K562 (cell line): ENCODE measurements around the gene LHX3. TPM values are rescaled to one million over a fixed set of nuclear protein-coding genes. Genes with fewer than 3 reads are reported as not detected.

Experiments used
- CCAR2 ChIP-seq: fragments of 200-400 bp; formaldehyde crosslinking; IDR thresholded peaks from 2 replicates; pipeline ENCODE4 v1.6.1; 2017; ENCODE audit warnings: mild to moderate bottlenecking, low read depth, low read length
- CEBPB ChIP-seq: fragments of 450-650 bp; IDR thresholded peaks from 2 replicates; pipeline ENCODE4 v1.6.1; 2016; ENCODE audit warnings: missing genetic modification characterization, missing compliant biosample characterization
- CTBP1 ChIP-seq: fragments of 450-650 bp; IDR thresholded peaks from 2 replicates; pipeline ENCODE4 v1.6.1; 2016; ENCODE audit warnings: borderline replicate concordance
- CXXC5 ChIP-seq: fragments of 250-450 bp; sonication (Bioruptor Pico); IDR thresholded peaks from 2 replicates; pipeline ENCODE4 v1.8.0; 2022; ENCODE audit warnings: inconsistent platforms, mild to moderate bottlenecking, moderate library complexity
- FIP1L1 ChIP-seq: fragments of 200-400 bp; formaldehyde crosslinking; IDR thresholded peaks from 2 replicates; pipeline ENCODE4 v1.6.1; 2018; ENCODE audit warnings: mild to moderate bottlenecking, low read depth, low read length; ENCODE audit not compliant: poor library complexity, severe bottlenecking
- MEIS2 ChIP-seq: fragments of 450-650 bp; IDR thresholded peaks from 2 replicates; pipeline ENCODE4 v1.6.1; 2014; ENCODE audit warnings: mild to moderate bottlenecking; ENCODE audit not compliant: partially characterized antibody
- OTX1 ChIP-seq: fragments of 450-650 bp; formaldehyde crosslinking; IDR thresholded peaks from 2 replicates; pipeline ENCODE4 v1.4.0; 2022; ENCODE audit warnings: mild to moderate bottlenecking
- PTRF ChIP-seq: fragments of 450-650 bp; IDR thresholded peaks from 2 replicates; pipeline ENCODE4 v1.6.1; 2016; ENCODE audit warnings: mild to moderate bottlenecking, missing genetic modification characterization, missing compliant biosample characterization
- THRA ChIP-seq: fragments of 450-650 bp; IDR thresholded peaks from 2 replicates; pipeline ENCODE4 v1.6.1; 2017; ENCODE audit warnings: mild to moderate bottlenecking, moderate library complexity
- TSHZ1 ChIP-seq: fragments of 250-450 bp; sonication (Bioruptor Pico); IDR thresholded peaks from 2 replicates; pipeline ENCODE4 v1.4.0; 2020; ENCODE audit warnings: mild to moderate bottlenecking, moderate library complexity
- ZNF224 ChIP-seq: sonication (generic); formaldehyde crosslinking; IDR thresholded peaks from 2 replicates; pipeline ENCODE4 v1.8.0; 2022; ENCODE audit warnings: mild to moderate bottlenecking, missing genetic modification reagents
- ZNF444 ChIP-seq: fragments of 250-450 bp; sonication (Bioruptor Pico); IDR thresholded peaks from 2 replicates; pipeline ENCODE4 v1.4.0; 2020; ENCODE audit warnings: mild to moderate bottlenecking, moderate library complexity
- ZNF507 ChIP-seq: conservative IDR thresholded peaks from 2 replicates; pipeline ENCODE4 v1.6.1; 2017; ENCODE audit warnings: missing genetic modification characterization, missing compliant biosample characterization
- ZNF780A ChIP-seq: fragments of 250-450 bp; sonication (Bioruptor Pico); IDR thresholded peaks from 2 replicates; pipeline ENCODE4 v1.5.0; 2021; ENCODE audit warnings: mild to moderate bottlenecking
- polyA plus RNA-seq, 8 experiments: library from polyadenylated mRNA; depleted of rRNA in 4 of 8; stranded (reverse) in 5 of 8; unstranded in 3 of 8; fragments of >200 nt; fragmentation: Nextera tagmentation in 2 of 8; fragmentation: Illumina TruSeq in 1 of 8; extraction: Ambion mirVana in 2 of 8; extraction: Trizol in 1 of 8; gene quantifications; 2 replicates each; pipeline versions ENCODE4 v1.2.1 to v1.2.3, GENCODE V29; 2011 to 2014; ENCODE audit warnings: inconsistent platforms in 1 of 8, missing spikeins in 1 of 8
- total RNA-seq, 7 experiments: library from RNA; depleted of rRNA in 6 of 7; stranded (reverse); fragments of >200 nt in 6 of 7; fragmentation: Illumina TruSeq in 2 of 7; extraction: Trizol in 2 of 7; gene quantifications; 2 replicates each; pipeline versions ENCODE4 v1.2.1 to v1.2.3, GENCODE V29; 2011 to 2021; ENCODE audit warnings: low replicate concordance in 1 of 7
- TF ChIP-seq, protein P1 (sequence below), 2 experiments: IDR thresholded peaks; 2 replicates each; pipeline ENCODE4 v1.6.1; 2011; ENCODE audit warnings: borderline replicate concordance in 1 of 2, control low read depth in 1 of 2, low read depth in 1 of 2, low read length in 1 of 2, mild to moderate bottlenecking in 1 of 2, mixed read lengths in 1 of 2, moderate library complexity in 1 of 2; ENCODE audit not compliant: insufficient read depth in 1 of 2, insufficient read length in 1 of 2, poor library complexity in 1 of 2, severe bottlenecking in 1 of 2; ENCODE audit errors: extremely low read depth in 1 of 2
- TF ChIP-seq, protein P2 (sequence below): fragments of 450-650 bp; formaldehyde crosslinking; IDR thresholded peaks from 2 replicates; pipeline ENCODE4 v1.4.0; 2022; ENCODE audit warnings: missing genetic modification characterization
- TF ChIP-seq, protein P3 (sequence below), 2 experiments: fragments of 250-450 bp in 1 of 2; fragments of 450-650 bp in 1 of 2; sonication (Bioruptor Pico) in 1 of 2; IDR thresholded peaks; 2 replicates each; pipeline versions ENCODE4 v1.6.1 to v1.8.0; 2016 to 2021; ENCODE audit warnings: mild to moderate bottlenecking in 2 of 2, moderate library complexity in 2 of 2, missing compliant biosample characterization in 1 of 2, missing genetic modification characterization in 1 of 2

LHX3 gene
- total and polyA plus RNA-seq, 9 of the 15 experiments (the other 6 are each of a cell fraction or from before 2014, with no cell fraction given), result 0.09 TPM; not detected in 8

- TF ChIP-seq CCAR2 (no peak), ZNF780A (CRISPR knock-in tag) (no peak), PTRF (no peak), OTX1 (CRISPR knock-in tag) (no peak), CEBPB (tag) (peak; percentile 76), ZNF444 (0 out of 2 replicates have a peak, but pooled peaks have one; percentile 12), MEIS2 (peak; percentile 53), CTBP1 (peak; percentile 59; the same call in 1 of the 2 replicates), ZNF507 (tag) (no peak), ZNF224 (no peak), THRA (no peak), TSHZ1 (CRISPR knock-in tag) (no peak), FIP1L1 (no peak), CXXC5 (CRISPR knock-in tag) (peak; percentile 61)
- TF ChIP-seq, protein P1, sequence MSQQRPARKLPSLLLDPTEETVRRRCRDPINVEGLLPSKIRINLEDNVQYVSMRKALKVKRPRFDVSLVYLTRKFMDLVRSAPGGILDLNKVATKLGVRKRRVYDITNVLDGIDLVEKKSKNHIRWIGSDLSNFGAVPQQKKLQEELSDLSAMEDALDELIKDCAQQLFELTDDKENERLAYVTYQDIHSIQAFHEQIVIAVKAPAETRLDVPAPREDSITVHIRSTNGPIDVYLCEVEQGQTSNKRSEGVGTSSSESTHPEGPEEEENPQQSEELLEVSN (IDR thresholded peaks at IDR 0.05; ENCODE audit: borderline replicate concordance in 1 of 2, extremely low read depth in 1 of 2, insufficient read depth in 1 of 2, insufficient read length in 1 of 2, low read depth in 1 of 2, low read length in 1 of 2, poor library complexity in 1 of 2, severe bottlenecking in 1 of 2), result no peak
- TF ChIP-seq, protein P2, sequence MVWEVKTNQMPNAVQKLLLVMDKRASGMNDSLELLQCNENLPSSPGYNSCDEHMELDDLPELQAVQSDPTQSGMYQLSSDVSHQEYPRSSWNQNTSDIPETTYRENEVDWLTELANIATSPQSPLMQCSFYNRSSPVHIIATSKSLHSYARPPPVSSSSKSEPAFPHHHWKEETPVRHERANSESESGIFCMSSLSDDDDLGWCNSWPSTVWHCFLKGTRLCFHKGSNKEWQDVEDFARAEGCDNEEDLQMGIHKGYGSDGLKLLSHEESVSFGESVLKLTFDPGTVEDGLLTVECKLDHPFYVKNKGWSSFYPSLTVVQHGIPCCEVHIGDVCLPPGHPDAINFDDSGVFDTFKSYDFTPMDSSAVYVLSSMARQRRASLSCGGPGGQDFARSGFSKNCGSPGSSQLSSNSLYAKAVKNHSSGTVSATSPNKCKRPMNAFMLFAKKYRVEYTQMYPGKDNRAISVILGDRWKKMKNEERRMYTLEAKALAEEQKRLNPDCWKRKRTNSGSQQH (CRISPR knock-in tag), result no peak
- TF ChIP-seq, protein P3, sequence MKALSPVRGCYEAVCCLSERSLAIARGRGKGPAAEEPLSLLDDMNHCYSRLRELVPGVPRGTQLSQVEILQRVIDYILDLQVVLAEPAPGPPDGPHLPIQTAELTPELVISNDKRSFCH (CRISPR knock-in tag; IDR thresholded peaks at IDR 0.05), result no peak
- TF ChIP-seq, protein P3 (tag; IDR thresholded peaks at IDR 0.05), result peak; percentile 88
Measured at GRCh38 chr9:136237486-136238341, 32.8 kb upstream of the LHX3 start (continued).
